GM23338 (cell line): ENCODE results near the gene CEBPZOS. TPM values are rescaled to one million over a fixed set of nuclear protein-coding genes. Genes with fewer than 3 reads are reported as not detected.

Experiments used
- ATAC-seq: fragments of 200-7000 bp; cut with Tn5 transposase; 3 replicates; pipeline ENCODE4 v1.9.1; 2020
- DNase-seq: peaks from one replicate; pipeline ENCODE4 v3.0.0-alpha.2; 2015; ENCODE audit warnings: low spot score
- H2AFZ ChIP-seq: fragments of 200-600 bp; sonication (generic); 2 replicates; pipeline ENCODE4 v1.8.0; 2016; ENCODE audit warnings: antibody characterized with exemption, mild to moderate bottlenecking, moderate library complexity
- H3F3A ChIP-seq: fragments of 200-600 bp; sonication (generic); replicated peaks from 2 replicates; pipeline ENCODE4 v1.8.0; 2017; ENCODE audit warnings: antibody characterized with exemption, mixed run types, low read depth
- H3K27ac ChIP-seq: fragments of 200-600 bp; sonication (generic); 2 replicates; pipeline ENCODE4 v1.6.1; 2016; ENCODE audit warnings: low read depth
- H3K27me3 ChIP-seq: fragments of 200-600 bp; sonication (generic); 2 replicates; pipeline ENCODE4 v1.8.0; 2016; ENCODE audit warnings: mild to moderate bottlenecking, mixed run types, moderate library complexity; ENCODE audit not compliant: insufficient read depth
- H3K36me3 ChIP-seq: fragments of 200-600 bp; sonication (generic); 2 replicates; pipeline ENCODE4 v1.8.0; 2016; ENCODE audit warnings: mild to moderate bottlenecking; ENCODE audit not compliant: insufficient read depth
- H3K4me1 ChIP-seq: fragments of 200-600 bp; sonication (generic); 2 replicates; pipeline ENCODE4 v1.8.0; 2016; ENCODE audit warnings: mild to moderate bottlenecking, moderate library complexity; ENCODE audit not compliant: insufficient read depth
- H3K4me2 ChIP-seq: fragments of 200-600 bp; sonication (generic); 2 replicates; pipeline ENCODE4 v1.7.1; 2017; ENCODE audit warnings: mixed run types
- H3K4me3 ChIP-seq: fragments of 200-600 bp; sonication (generic); 2 replicates; pipeline ENCODE4 v1.6.1; 2016; ENCODE audit warnings: mixed run types
- H3K79me2 ChIP-seq: fragments of 200-600 bp; sonication (generic); replicated peaks from 2 replicates; pipeline ENCODE4 v1.8.0; 2017; ENCODE audit warnings: mild to moderate bottlenecking; ENCODE audit not compliant: insufficient read depth
- H3K9me2 ChIP-seq: fragments of 200-600 bp; sonication (generic); 2 replicates; pipeline ENCODE4 v1.8.0; 2017; ENCODE audit not compliant: insufficient read depth
- H4K20me1 ChIP-seq: fragments of 200-600 bp; sonication (generic); replicated peaks from 2 replicates; pipeline ENCODE4 v1.8.0; 2017; ENCODE audit warnings: mild to moderate bottlenecking; ENCODE audit not compliant: insufficient read depth
- H3K27ac Mint-ChIP-seq: 2 replicates; pipeline ENCODE4 v1.8.0; 2020; ENCODE audit warnings: inconsistent platforms, mild to moderate bottlenecking, moderate library complexity, mixed read lengths
- H3K27me3 Mint-ChIP-seq: 3 replicates; pipeline ENCODE4 v1.8.0; 2022; ENCODE audit warnings: low read depth, mild to moderate bottlenecking, moderate library complexity, mixed read lengths, inconsistent platforms; ENCODE audit not compliant: insufficient read depth, poor library complexity
- H3K36me3 Mint-ChIP-seq: 3 replicates; pipeline ENCODE4 v1.8.0; 2021; ENCODE audit warnings: low read depth, mild to moderate bottlenecking, inconsistent platforms, moderate library complexity, mixed read lengths
- H3K4me1 Mint-ChIP-seq: 3 replicates; pipeline ENCODE4 v1.8.0; 2020; ENCODE audit warnings: mild to moderate bottlenecking, inconsistent platforms, mixed read lengths
- H3K4me3 Mint-ChIP-seq: 3 replicates; pipeline ENCODE4 v1.8.0; 2021; ENCODE audit warnings: moderate library complexity, mild to moderate bottlenecking, inconsistent platforms, mixed read lengths
- H3K9me3 Mint-ChIP-seq: 3 replicates; pipeline ENCODE4 v1.8.0; 2020; ENCODE audit warnings: moderate library complexity, mild to moderate bottlenecking, inconsistent platforms, mixed read lengths
- EZH2 ChIP-seq: fragments of 200-600 bp; sonication (generic); IDR thresholded peaks from one replicate; pipeline ENCODE4 v1.8.0; 2017; ENCODE audit warnings: antibody characterized with exemption, mild to moderate bottlenecking, low read depth; ENCODE audit not compliant: unreplicated experiment
- EZH2phosphoT487 ChIP-seq: fragments of 200-600 bp; sonication (generic); IDR thresholded peaks from one replicate; pipeline ENCODE4 v1.8.1; 2018; ENCODE audit warnings: antibody characterized with exemption; ENCODE audit not compliant: unreplicated experiment
- JUNB ChIP-seq: IDR thresholded peaks from one replicate; pipeline ENCODE4 v1.6.1; 2016; ENCODE audit warnings: antibody characterized with exemption; ENCODE audit not compliant: unreplicated experiment
- NANOG ChIP-seq: IDR thresholded peaks from 2 replicates; pipeline ENCODE4 v1.6.1; 2016; ENCODE audit warnings: antibody characterized with exemption, borderline replicate concordance
- POLR2AphosphoS5 ChIP-seq: IDR thresholded peaks from 2 replicates; pipeline ENCODE4 v1.6.1; 2016; ENCODE audit warnings: antibody characterized with exemption, low read depth
- STAT1 ChIP-seq: IDR thresholded peaks from one replicate; pipeline ENCODE4 v1.6.1; 2016; ENCODE audit warnings: antibody characterized with exemption; ENCODE audit not compliant: unreplicated experiment
- ZNF114 ChIP-seq: fragments of 250-450 bp; sonication (Bioruptor Pico); IDR thresholded peaks from 2 replicates; pipeline ENCODE4 v1.5.0; 2020; ENCODE audit warnings: mild to moderate bottlenecking, moderate library complexity
- ZNF331 ChIP-seq: fragments of 250-450 bp; sonication (Bioruptor Pico); IDR thresholded peaks from 2 replicates; pipeline ENCODE4 v1.5.0; 2020; ENCODE audit warnings: low read depth, mild to moderate bottlenecking, moderate library complexity
- long read RNA-seq: library from polyadenylated mRNA; unstranded; transcript quantifications from one replicate; pipeline ENCODE4 v2.0.0, GENCODE V29; 2020; ENCODE audit not compliant: unreplicated experiment
- polyA plus RNA-seq: library from polyadenylated mRNA; unstranded; fragments of >200 nt; fragmentation: Nextera tagmentation; extraction: Ambion mirVana; gene quantifications from 2 replicates; pipeline ENCODE4 v1.2.1, GENCODE V29; 2016
- total RNA-seq: library from RNA; depleted of rRNA; stranded (reverse); fragments of >200 nt; shearing (Covaris generic); gene quantifications from 2 replicates; pipeline ENCODE4 v1.2.3, GENCODE V29; 2014; rRNA removed
- TF ChIP-seq, protein P1 (sequence below): IDR thresholded peaks from one replicate; pipeline ENCODE4 v1.6.1; 2018; ENCODE audit warnings: antibody characterized with exemption; ENCODE audit not compliant: unreplicated experiment
- TF ChIP-seq, protein P2 (sequence below), 2 experiments: fragments of 200-600 bp in 1 of 2; sonication (generic) in 1 of 2; conservative IDR thresholded peaks; 2 replicates each; pipeline versions ENCODE4 v1.5.1 to v1.6.1; 2016 to 2017; ENCODE audit warnings: antibody characterized with exemption in 2 of 2, low read depth in 2 of 2, mild to moderate bottlenecking in 2 of 2, moderate library complexity in 1 of 2

CEBPZOS gene
- total RNA-seq (78.4 and 83.6 TPM in 2 replicates), polyA plus RNA-seq (176 and 191 TPM in 2 replicates)
- long read RNA-seq, transcript CEBPZOS-204 (5 exons, 3,158 nt) = major isoform, 30 of 66 reads
- long read RNA-seq, partial matches to known transcripts = 11 of 66 reads
- long read RNA-seq, other reads (novel, unspliced or antisense) = 20 of 66 reads

DNA sequence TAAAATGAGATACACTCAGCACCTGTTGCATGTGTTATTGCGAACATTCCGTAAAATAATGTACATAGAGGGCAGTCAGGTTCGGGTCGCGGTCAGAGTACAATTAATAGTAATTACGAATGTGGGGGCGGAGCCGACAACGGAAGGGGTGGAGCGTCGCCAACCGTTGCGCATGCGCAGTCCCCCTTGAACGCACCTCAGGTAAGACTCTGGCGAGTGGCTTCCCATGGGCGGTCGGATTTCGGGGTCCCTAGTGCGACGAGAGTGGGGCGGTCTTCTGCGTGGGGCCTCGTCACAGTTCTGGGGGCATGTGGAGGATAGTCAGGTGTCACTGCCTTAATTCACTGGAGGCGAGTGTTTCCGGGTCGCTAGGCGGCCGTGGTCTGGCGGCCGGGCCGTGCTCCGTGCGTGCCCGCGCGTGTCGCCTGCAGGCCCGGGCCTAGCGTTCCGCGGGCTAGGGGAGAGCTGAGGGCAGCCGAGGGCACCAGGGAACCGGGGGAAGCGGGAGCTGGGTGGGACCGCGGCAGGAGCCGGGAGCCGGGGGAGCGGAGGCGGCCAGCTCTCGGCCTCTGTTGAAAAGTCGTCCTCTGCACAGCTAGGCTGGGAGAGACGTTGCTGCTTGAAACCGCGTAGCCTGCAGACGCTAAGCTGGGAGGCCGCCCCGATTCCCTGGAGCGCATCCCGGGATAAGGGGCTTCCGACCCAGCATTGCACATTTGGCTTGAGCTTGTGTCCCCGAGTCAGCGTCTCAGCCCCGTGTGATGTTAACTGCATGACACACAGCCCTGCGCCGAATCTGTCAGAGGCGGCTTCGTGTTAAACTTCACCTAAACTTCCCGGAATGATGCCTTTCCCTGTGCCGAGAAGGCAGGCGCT is at the start of gene CEBPZOS:
Gene CEBPZOS (plus strand): TSS at position 177 of the 876 bp plus-strand sequence. CDS start 3,209 bp downstream, outside the sequence.
- H3K27me3 ChIP-seq = no peaks in the 10 kb centered on the region
- Mint-ChIP-seq H3K27ac (peak within 1 kb of the TSS; percentile 96), H3K36me3 (peaks cover 30% of the 10 kb centered on the region), H3K27me3 (peaks cover 28% of the 10 kb centered on the region), H3K4me3 (peak within 1 kb of the TSS; percentile 90), H3K4me1 (peaks cover 45% of the 10 kb centered on the region), H3K9me3 (peaks cover 3% of the 10 kb centered on the region; the same call in 1 of the 3 replicates)
- TF ChIP-seq, protein P1, sequence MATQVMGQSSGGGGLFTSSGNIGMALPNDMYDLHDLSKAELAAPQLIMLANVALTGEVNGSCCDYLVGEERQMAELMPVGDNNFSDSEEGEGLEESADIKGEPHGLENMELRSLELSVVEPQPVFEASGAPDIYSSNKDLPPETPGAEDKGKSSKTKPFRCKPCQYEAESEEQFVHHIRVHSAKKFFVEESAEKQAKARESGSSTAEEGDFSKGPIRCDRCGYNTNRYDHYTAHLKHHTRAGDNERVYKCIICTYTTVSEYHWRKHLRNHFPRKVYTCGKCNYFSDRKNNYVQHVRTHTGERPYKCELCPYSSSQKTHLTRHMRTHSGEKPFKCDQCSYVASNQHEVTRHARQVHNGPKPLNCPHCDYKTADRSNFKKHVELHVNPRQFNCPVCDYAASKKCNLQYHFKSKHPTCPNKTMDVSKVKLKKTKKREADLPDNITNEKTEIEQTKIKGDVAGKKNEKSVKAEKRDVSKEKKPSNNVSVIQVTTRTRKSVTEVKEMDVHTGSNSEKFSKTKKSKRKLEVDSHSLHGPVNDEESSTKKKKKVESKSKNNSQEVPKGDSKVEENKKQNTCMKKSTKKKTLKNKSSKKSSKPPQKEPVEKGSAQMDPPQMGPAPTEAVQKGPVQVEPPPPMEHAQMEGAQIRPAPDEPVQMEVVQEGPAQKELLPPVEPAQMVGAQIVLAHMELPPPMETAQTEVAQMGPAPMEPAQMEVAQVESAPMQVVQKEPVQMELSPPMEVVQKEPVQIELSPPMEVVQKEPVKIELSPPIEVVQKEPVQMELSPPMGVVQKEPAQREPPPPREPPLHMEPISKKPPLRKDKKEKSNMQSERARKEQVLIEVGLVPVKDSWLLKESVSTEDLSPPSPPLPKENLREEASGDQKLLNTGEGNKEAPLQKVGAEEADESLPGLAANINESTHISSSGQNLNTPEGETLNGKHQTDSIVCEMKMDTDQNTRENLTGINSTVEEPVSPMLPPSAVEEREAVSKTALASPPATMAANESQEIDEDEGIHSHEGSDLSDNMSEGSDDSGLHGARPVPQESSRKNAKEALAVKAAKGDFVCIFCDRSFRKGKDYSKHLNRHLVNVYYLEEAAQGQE = no peak
- TF ChIP-seq POLR2AphosphoS5 (peak; percentile 98), JUNB (no peak), STAT1 (no peak), EZH2 (no peak), ZNF331 (no peak), ZNF114 (CRISPR knock-in tag) (no peak)
- H3K36me3 ChIP-seq = peaks cover 8% of the 10 kb centered on the region; the same call in 1 of the 2 replicates
- peaks cover 15% of the 10 kb centered on the region; the same call in 1 of the 2 replicates for H3F3A ChIP-seq
- peaks cover 52% of the 10 kb centered on the region for H3K79me2 ChIP-seq
- no peaks in the 10 kb centered on the region for H4K20me1 ChIP-seq
- DNase-seq (peak; percentile 87), ATAC-seq (peak; percentile 50)
- H3K4me3 ChIP-seq = peak within 1 kb of the TSS; percentile 84
- H3K27ac ChIP-seq = peak within 1 kb of the TSS; percentile 89
- H3K9me2 ChIP-seq = no peaks in the 10 kb centered on the region
- peaks cover 58% of the 10 kb centered on the region for H3K4me1 ChIP-seq
- H2AFZ ChIP-seq = no peak within 1 kb of the TSS; the same call in 1 of the 2 replicates
- H3K4me2 ChIP-seq = peak within 1 kb of the TSS; percentile 91

DNA sequence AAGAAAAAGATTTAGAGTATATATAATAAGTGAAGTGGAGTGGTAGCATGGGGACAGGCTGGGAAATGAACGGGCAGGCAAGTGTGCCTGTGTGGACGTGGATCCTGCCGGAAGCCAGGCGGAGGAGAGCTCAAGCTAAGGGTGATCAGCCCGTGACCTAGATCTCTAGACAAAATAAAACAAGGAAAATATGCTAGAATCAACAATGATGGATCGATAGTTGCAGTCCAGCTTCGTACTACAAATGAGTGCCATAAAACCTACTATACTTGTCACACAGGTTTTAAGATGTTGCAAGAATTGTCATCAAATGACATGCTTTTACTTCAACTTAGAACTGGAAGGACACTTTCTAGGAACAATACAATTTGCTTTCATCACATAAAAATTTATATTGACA is 48.0 kb upstream of the CEBPZOS start:
- Mint-ChIP-seq H3K4me1 (peaks cover 14% of the 10 kb centered on the region; the same call in 2 of the 3 replicates), H3K4me3 (no peak overlapping the region), H3K27me3 (no peaks in the 10 kb centered on the region), H3K36me3 (peaks cover 37% of the 10 kb centered on the region), H3K9me3 (no peaks in the 10 kb centered on the region), H3K27ac (no peak overlapping the region)
- DNase-seq (no peak), ATAC-seq (no peak)
- no peak overlapping the region for H2AFZ ChIP-seq
- no peak overlapping the region for H3K4me3 ChIP-seq
- H3K27ac ChIP-seq = no peak overlapping the region
- H3K4me1 ChIP-seq = peaks cover 7% of the 10 kb centered on the region
- H3K4me2 ChIP-seq = no peak overlapping the region
- H3F3A ChIP-seq = no peaks in the 10 kb centered on the region
- peaks cover 23% of the 10 kb centered on the region for H3K36me3 ChIP-seq
- no peaks in the 10 kb centered on the region for H3K27me3 ChIP-seq
- no peaks in the 10 kb centered on the region for H3K9me2 ChIP-seq
- H4K20me1 ChIP-seq = no peaks in the 10 kb centered on the region
- H3K79me2 ChIP-seq = peaks cover 45% of the 10 kb centered on the region
- TF ChIP-seq, protein P2, sequence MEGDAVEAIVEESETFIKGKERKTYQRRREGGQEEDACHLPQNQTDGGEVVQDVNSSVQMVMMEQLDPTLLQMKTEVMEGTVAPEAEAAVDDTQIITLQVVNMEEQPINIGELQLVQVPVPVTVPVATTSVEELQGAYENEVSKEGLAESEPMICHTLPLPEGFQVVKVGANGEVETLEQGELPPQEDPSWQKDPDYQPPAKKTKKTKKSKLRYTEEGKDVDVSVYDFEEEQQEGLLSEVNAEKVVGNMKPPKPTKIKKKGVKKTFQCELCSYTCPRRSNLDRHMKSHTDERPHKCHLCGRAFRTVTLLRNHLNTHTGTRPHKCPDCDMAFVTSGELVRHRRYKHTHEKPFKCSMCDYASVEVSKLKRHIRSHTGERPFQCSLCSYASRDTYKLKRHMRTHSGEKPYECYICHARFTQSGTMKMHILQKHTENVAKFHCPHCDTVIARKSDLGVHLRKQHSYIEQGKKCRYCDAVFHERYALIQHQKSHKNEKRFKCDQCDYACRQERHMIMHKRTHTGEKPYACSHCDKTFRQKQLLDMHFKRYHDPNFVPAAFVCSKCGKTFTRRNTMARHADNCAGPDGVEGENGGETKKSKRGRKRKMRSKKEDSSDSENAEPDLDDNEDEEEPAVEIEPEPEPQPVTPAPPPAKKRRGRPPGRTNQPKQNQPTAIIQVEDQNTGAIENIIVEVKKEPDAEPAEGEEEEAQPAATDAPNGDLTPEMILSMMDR (conservative IDR thresholded peaks at IDR 0.05; ENCODE audit: low read depth in 2 of 2) = no peak
- TF ChIP-seq POLR2AphosphoS5 (no peak), JUNB (no peak), NANOG (no peak), ZNF114 (CRISPR knock-in tag) (no peak), EZH2phosphoT487 (no peak)
